ENCODE data around the gene SSU72. TPM values are rescaled to one million over a fixed set of nuclear protein-coding genes. Genes with fewer than 3 reads are reported as not detected.

SSU72 gene
- total RNA-seq, 4 donors from 2014 or later = 44.0 to 273 (median 78.4) TPM

DNA sequence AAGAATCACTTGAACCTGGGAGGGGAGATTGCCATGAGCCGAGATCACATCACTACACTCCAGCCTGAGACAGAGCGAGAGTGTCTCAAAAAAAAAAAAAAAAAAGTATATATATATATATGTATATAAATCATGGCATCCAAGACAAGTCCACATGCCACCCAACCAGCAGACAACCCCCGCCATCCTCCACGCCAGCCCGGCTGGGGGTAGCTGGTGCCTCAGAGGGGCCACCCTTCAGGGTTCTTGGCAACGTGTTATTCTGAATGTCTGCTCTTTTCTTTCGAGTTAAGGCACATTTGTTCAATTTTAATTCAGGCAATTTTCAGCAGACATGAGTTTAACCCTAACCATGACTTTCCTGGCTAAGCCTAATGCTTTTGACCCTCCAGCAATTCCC lies 24.6 kb downstream of the SSU72 start:
- no peak overlapping the region for H3K27ac ChIP-seq
- no peaks in the 10 kb centered on the region for H3K27me3 ChIP-seq
- TF ChIP-seq, protein P1, sequence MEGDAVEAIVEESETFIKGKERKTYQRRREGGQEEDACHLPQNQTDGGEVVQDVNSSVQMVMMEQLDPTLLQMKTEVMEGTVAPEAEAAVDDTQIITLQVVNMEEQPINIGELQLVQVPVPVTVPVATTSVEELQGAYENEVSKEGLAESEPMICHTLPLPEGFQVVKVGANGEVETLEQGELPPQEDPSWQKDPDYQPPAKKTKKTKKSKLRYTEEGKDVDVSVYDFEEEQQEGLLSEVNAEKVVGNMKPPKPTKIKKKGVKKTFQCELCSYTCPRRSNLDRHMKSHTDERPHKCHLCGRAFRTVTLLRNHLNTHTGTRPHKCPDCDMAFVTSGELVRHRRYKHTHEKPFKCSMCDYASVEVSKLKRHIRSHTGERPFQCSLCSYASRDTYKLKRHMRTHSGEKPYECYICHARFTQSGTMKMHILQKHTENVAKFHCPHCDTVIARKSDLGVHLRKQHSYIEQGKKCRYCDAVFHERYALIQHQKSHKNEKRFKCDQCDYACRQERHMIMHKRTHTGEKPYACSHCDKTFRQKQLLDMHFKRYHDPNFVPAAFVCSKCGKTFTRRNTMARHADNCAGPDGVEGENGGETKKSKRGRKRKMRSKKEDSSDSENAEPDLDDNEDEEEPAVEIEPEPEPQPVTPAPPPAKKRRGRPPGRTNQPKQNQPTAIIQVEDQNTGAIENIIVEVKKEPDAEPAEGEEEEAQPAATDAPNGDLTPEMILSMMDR (IDR thresholded peaks at IDR 0.05) = no peak
- no peak for TF ChIP-seq POLR2A (IDR thresholded peaks at IDR 0.05)
- DNase-seq = no peak
- H3K4me1 ChIP-seq = no peaks in the 10 kb centered on the region
- no peaks in the 10 kb centered on the region for H3K9me3 ChIP-seq
- H3K4me3 ChIP-seq = no peak overlapping the region
- intact Hi-C loops (cut with DNase I; ENCODE audit: low total_unique reads) = no loop called here
- H3K36me3 ChIP-seq = no peaks in the 10 kb centered on the region

DNA sequence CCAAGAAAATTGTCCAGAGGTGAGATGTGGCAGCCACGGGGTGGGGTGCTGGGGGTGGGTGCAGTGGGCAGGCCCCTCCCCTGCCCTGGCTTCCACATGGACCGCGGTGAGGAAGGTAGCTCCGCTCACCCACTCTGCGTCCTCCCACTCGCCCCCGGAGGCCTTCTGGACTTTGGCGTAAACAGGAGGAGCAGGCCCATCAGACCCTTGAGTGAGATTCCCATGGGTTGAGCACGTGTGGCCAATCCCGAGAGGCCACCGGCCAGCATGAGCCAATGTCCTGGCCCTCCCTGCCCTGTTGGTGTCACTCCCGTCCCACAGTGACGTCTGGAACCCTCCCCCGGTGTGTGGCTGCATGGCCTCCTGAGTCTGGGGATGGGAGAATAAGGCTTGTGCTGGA lies 26.1 kb downstream of the SSU72 start:
- H3K4me3 ChIP-seq = no peak overlapping the region
- DNase-seq = no peak
- TF ChIP-seq, protein P1 (IDR thresholded peaks at IDR 0.05) = no peak
- no peak for TF ChIP-seq POLR2A (IDR thresholded peaks at IDR 0.05)

DNA sequence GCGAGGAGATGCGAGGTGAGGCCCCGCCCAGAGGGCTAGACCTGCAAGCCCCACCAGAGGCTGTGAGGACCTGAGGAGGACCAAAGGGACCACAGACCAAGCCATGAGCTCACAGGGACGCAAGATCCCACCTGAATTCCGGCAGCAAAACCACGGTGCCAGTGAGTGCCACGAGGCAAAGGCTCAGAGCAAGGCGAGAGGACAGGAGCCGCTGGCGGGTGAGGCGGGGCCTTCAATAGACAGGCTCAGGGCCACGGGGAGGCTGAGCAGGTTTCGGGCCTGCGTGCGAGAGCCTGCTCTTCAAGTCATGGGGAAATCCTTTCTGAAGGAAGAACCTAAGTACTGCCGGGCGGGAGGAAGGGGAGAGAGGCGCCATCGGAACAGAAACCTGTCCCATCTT lies 27.2 kb downstream of the SSU72 start:
- intact Hi-C loops (cut with DNase I; ENCODE audit: low total_unique reads) = no loop called here
- H3K27me3 ChIP-seq = no peaks in the 10 kb centered on the region
- no peak overlapping the region for H3K4me3 ChIP-seq
- no peak overlapping the region for H3K27ac ChIP-seq
- no peak for DNase-seq
- H3K36me3 ChIP-seq = no peaks in the 10 kb centered on the region
- TF ChIP-seq POLR2A (IDR thresholded peaks at IDR 0.05) = no peak
- TF ChIP-seq, protein P1 (IDR thresholded peaks at IDR 0.05) = no peak
- no peaks in the 10 kb centered on the region for H3K4me1 ChIP-seq
- no peaks in the 10 kb centered on the region for H3K9me3 ChIP-seq

More for the DNA sequence above, 26.1 kb downstream of the SSU72 start:
- no peaks in the 10 kb centered on the region for H3K4me1 ChIP-seq
- H3K27me3 ChIP-seq = no peaks in the 10 kb centered on the region
- H3K9me3 ChIP-seq = no peaks in the 10 kb centered on the region
- no peaks in the 10 kb centered on the region for H3K36me3 ChIP-seq
- intact Hi-C loops (cut with DNase I; ENCODE audit: low total_unique reads) = no loop called here
- no peak overlapping the region for H3K27ac ChIP-seq

DNA sequence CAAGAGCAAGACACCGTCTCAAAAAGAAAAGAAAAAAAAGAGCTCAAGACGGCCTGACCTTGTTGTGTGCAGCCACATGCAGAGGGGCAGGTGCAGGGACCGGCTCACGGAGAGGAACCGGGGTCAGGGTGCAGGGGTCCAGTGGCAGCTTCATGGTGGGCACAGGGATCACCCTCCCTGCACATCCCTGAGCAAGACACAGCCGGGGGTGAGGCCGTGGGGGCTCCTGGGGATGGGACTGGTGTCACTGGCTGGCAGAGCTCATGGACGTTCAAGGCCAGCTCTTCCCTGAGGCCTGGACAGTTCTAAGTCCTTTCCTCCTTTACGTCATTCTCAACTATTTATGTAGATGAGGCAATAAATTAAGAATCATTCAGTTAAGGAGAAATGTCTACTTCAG lies 27.7 kb downstream of the SSU72 start:
- Histone ChIP-seq H3K4me3 (no peak overlapping the region), H3K36me3 (no peaks in the 10 kb centered on the region), H3K9me3 (no peaks in the 10 kb centered on the region), H3K4me1 (no peaks in the 10 kb centered on the region), H3K27me3 (no peaks in the 10 kb centered on the region), H3K27ac (no peak overlapping the region)
- intact Hi-C loops (cut with DNase I; ENCODE audit: low total_unique reads) = no loop called here
- no peak for DNase-seq
- TF ChIP-seq POLR2A (IDR thresholded peaks at IDR 0.05) = no peak
- TF ChIP-seq, protein P1 (IDR thresholded peaks at IDR 0.05) = no peak

DNA sequence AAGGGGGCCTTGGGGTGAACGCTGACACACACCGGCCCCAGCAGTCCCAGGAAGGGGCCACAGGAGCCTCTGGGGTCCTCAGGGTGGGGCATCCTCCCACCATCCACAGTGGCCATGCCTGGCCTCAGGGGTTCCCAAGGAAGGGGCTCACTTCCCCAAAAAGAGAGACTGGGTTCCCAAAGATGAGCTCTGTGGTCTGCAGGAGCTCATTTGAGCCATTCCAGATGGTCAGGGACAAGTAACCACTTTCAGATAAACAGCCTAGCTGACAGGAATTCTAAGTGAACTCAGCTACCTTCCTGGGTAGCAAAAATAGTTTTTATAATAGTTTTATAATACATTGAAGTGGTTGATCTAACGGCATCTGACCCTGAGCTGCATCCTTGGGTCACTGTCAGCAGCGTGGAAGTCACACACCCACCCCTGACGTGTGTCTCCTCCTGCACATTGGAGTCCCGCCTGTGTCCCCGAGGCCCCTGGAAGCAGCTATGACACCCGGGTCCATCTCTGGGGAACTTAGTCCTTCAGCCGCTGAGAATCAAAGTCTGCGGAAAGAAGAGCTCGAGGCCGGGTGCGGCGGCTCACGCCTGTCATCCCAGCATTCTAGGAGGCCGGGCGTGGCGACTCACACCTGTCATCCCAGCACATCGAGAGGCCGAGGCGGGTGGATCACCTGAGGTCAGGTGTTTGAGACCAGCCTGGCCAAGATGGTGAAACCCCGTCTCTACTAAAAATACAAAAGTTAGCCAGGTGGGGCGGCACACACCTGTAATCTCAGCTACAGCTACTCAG lies 28.5 kb downstream of the SSU72 start:
- H3K9me3 ChIP-seq = no peaks in the 10 kb centered on the region
- H3K4me3 ChIP-seq = no peak overlapping the region
- intact Hi-C loops (cut with DNase I; ENCODE audit: low total_unique reads) = no loop called here
- H3K27ac ChIP-seq = no peak overlapping the region
- H3K27me3 ChIP-seq = no peaks in the 10 kb centered on the region
- no peak for DNase-seq
- TF ChIP-seq POLR2A (IDR thresholded peaks at IDR 0.05) = no peak
- TF ChIP-seq, protein P1 (IDR thresholded peaks at IDR 0.05) = no peak
- H3K36me3 ChIP-seq = no peaks in the 10 kb centered on the region
- no peaks in the 10 kb centered on the region for H3K4me1 ChIP-seq

All from uterus (tissue), 4 donors.